ENCODE results near the gene ARHGEF28. TPM values are rescaled to one million over a fixed set of nuclear protein-coding genes. Genes with fewer than 3 reads are reported as not detected.

ARHGEF28 gene
- total RNA-seq, 4 donors from 2014 or later = 16.9 to 29.7 (median 25.7) TPM

DNA sequence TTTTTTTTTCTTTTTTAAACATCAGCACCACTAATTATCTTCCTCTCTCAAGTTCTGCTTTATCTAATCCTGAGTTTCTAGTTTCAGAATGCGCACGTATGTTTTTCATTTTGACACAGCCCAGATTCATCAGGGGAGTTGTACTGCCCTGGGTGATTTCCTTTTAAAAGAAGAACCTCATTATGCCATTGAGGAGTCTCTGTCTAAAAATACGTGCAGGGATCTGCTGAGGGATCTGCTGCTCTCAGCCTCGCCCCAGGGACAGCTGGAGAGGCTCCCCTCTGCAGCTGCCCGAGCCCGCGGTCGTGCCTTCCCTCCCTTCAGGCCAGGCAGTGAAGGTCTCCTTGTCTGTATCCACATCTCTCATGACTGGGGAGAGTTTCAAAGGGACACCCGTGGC lies 273.1 kb downstream of the ARHGEF28 start:
- ATAC-seq = no peak
- Histone ChIP-seq H3K4me1 (no peaks in the 10 kb centered on the region), H3K4me3 (no peak overlapping the region), H3K27ac (no peak overlapping the region), H3K9me3 (no peaks in the 10 kb centered on the region), H3K27me3 (no peaks in the 10 kb centered on the region), H3K36me3 (peaks cover 0 to 16% of the 10 kb centered on the region in 2 donors)
- 72 to 81% methylated on average over 2 to 4 of the region's 9 CpGs for WGBS, 2 donors (ENCODE audit: low coverage in 1 of 2)
- TF ChIP-seq, protein P1, sequence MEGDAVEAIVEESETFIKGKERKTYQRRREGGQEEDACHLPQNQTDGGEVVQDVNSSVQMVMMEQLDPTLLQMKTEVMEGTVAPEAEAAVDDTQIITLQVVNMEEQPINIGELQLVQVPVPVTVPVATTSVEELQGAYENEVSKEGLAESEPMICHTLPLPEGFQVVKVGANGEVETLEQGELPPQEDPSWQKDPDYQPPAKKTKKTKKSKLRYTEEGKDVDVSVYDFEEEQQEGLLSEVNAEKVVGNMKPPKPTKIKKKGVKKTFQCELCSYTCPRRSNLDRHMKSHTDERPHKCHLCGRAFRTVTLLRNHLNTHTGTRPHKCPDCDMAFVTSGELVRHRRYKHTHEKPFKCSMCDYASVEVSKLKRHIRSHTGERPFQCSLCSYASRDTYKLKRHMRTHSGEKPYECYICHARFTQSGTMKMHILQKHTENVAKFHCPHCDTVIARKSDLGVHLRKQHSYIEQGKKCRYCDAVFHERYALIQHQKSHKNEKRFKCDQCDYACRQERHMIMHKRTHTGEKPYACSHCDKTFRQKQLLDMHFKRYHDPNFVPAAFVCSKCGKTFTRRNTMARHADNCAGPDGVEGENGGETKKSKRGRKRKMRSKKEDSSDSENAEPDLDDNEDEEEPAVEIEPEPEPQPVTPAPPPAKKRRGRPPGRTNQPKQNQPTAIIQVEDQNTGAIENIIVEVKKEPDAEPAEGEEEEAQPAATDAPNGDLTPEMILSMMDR (IDR thresholded peaks at IDR 0.05) = no peak
- TF ChIP-seq POLR2AphosphoS5 (IDR thresholded peaks at IDR 0.05) (no peak), POLR2A (IDR thresholded peaks at IDR 0.05) (no peak), EP300 (IDR thresholded peaks at IDR 0.05) (no peak)

DNA sequence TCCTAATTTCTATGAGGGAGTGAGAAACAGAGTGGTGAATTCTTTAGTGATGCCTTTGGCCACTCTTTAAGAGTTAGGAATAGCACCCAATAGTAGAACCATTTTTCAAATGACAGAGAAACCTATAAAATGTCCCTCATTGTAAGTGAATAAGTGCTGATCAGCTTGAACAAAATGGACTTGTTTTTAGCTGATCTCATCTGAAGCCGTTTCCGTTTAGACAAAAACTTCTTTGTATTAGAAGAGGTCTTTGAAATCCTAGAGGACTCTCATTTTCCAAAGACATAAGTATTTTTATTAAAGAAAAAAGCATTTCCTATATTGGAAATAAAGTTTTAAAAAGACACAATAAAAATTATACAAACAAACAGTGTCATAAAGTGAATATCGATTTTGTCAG lies 273.9 kb downstream of the ARHGEF28 start:
- H3K27ac ChIP-seq = no peak overlapping the region
- no peaks in the 10 kb centered on the region for H3K27me3 ChIP-seq
- no peak overlapping the region for H3K4me3 ChIP-seq
- TF ChIP-seq POLR2AphosphoS5 (IDR thresholded peaks at IDR 0.05) (no peak), POLR2A (IDR thresholded peaks at IDR 0.05) (no peak), EP300 (IDR thresholded peaks at IDR 0.05) (no peak)
- TF ChIP-seq, protein P1 (IDR thresholded peaks at IDR 0.05) = no peak
- no peaks in the 10 kb centered on the region for H3K4me1 ChIP-seq
- peaks cover 0 to 11% of the 10 kb centered on the region in 2 donors for H3K36me3 ChIP-seq
- ATAC-seq = no peak
- no peaks in the 10 kb centered on the region for H3K9me3 ChIP-seq
- 73 to 84% methylated on average over 3 of the region's 3 CpGs for WGBS, 2 donors (ENCODE audit: low coverage in 1 of 2)

DNA sequence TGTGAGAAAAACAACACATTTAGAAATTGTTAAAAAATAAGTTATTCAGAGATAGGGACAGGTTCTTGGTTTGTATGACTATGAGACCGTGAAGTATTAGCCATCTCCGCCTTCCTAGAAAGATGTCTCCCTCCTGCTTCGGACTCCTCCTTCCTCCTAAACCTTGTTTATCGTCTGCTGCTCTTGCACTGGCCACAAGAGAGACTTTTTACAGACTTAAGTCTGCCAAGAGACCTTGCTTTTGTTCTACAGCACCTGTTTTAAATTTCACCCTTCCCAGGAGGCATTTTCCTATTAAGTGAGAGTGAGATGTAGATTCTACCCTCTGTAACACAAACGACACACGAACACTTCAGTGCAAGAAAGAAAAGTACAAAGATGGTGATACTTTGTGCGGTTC lies 274.6 kb downstream of the ARHGEF28 start:
- Histone ChIP-seq H3K27me3 (no peaks in the 10 kb centered on the region), H3K4me3 (no peak overlapping the region), H3K4me1 (no peaks in the 10 kb centered on the region), H3K27ac (no peak overlapping the region), H3K36me3 (peaks cover 0 to 14% of the 10 kb centered on the region in 2 donors), H3K9me3 (no peaks in the 10 kb centered on the region)
- TF ChIP-seq, protein P1 (IDR thresholded peaks at IDR 0.05) = no peak
- TF ChIP-seq EP300 (IDR thresholded peaks at IDR 0.05) (no peak), POLR2AphosphoS5 (IDR thresholded peaks at IDR 0.05) (no peak), POLR2A (IDR thresholded peaks at IDR 0.05) (no peak)
- no peak for ATAC-seq
- WGBS, 2 donors (ENCODE audit: low coverage in 1 of 2) = 83 to 88% methylated on average over 7 of the region's 7 CpGs

DNA sequence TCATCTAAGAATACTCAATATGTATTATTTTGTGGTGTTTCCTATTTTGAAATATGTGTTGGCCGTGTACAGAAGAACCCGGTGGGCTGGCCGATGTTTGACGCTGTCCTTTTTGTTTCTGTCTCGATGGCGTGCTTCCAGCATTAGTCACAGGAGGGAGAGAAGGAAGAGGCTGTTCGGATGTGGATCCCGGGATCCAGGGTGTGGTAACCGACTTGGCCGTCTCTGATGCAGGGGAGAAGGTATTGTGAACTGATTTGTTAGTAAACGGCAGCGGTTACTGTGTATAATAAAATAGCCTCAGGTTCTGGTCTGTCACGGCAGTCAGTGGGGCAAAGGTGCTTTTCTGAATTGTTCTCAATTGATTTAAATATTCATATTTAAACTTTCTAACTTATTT lies 275.0 kb downstream of the ARHGEF28 start:
- Histone ChIP-seq H3K27me3 (no peaks in the 10 kb centered on the region), H3K4me3 (no peak overlapping the region), H3K36me3 (peaks cover 0 to 14% of the 10 kb centered on the region in 2 donors), H3K27ac (no peak overlapping the region), H3K4me1 (no peaks in the 10 kb centered on the region), H3K9me3 (no peaks in the 10 kb centered on the region)
- TF ChIP-seq, protein P1 (IDR thresholded peaks at IDR 0.05) = no peak
- TF ChIP-seq EP300 (IDR thresholded peaks at IDR 0.05) = no peak
- no peak for TF ChIP-seq POLR2AphosphoS5 (IDR thresholded peaks at IDR 0.05)
- no peak for TF ChIP-seq POLR2A (IDR thresholded peaks at IDR 0.05)
- ATAC-seq = peak; percentile 41
- 39 to 55% methylated on average over 6 to 12 of the region's 13 CpGs for WGBS, 2 donors (ENCODE audit: low coverage in 1 of 2)

DNA sequence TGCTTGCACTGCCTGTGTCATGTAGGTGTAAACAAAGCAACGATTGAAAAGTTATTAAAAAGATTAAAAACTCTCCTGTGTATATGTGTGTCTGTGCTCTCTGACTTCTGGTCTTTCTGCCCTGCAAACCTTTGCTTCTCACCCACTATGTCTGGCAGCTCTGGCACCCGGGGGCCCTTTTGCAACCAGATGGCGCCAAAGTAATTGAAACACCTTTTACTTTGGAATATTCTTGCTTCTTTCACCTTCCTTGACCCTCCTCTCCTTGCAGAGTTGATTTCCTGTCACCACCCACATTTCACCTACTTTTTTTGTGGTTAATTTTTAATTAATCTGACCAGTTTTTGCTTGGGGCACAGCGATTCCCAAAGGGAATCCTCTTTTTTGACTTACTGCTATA lies 275.5 kb downstream of the ARHGEF28 start:
- TF ChIP-seq, protein P1 (IDR thresholded peaks at IDR 0.05) = no peak
- TF ChIP-seq POLR2AphosphoS5 (IDR thresholded peaks at IDR 0.05) (no peak), POLR2A (IDR thresholded peaks at IDR 0.05) (no peak), EP300 (IDR thresholded peaks at IDR 0.05) (no peak)

More for the DNA sequence above, 275.5 kb downstream of the ARHGEF28 start:
- WGBS, 2 donors (ENCODE audit: low coverage in 1 of 2) = 31 to 47% methylated on average over 3 to 4 of the region's 4 CpGs
- no peak for ATAC-seq
- no peaks in the 10 kb centered on the region for H3K27me3 ChIP-seq
- H3K4me1 ChIP-seq = no peaks in the 10 kb centered on the region
- H3K9me3 ChIP-seq = no peaks in the 10 kb centered on the region
- peaks cover 0 to 14% of the 10 kb centered on the region in 2 donors for H3K36me3 ChIP-seq
- no peak overlapping the region for H3K27ac ChIP-seq
- no peak overlapping the region for H3K4me3 ChIP-seq
